Choroid plexus epithelial cell (primary cell): ENCODE data around the gene BLCAP.
A peak's percentile ranks its signal among the peaks of the same experiment; 100 is the strongest.
"Not testable (repeated sequence)": the region's sequence is repeated elsewhere in the genome, so short reads cannot be mapped to it uniquely, and the experiment has no call there.

Experiments used
- DNase-seq: peaks from one replicate; pipeline ENCODE4 v3.0.0-alpha.2; 2010; ENCODE audit warnings: low read depth
- H3K4me3 ChIP-seq: 2 replicates; pipeline ENCODE4 v1.5.1; 2011; ENCODE audit warnings: low read depth, mild to moderate bottlenecking, control low read depth, low read length, moderate library complexity
- CTCF ChIP-seq: conservative IDR thresholded peaks from 2 replicates; pipeline ENCODE4 v1.5.1; 2011; ENCODE audit warnings: low read depth, mild to moderate bottlenecking, control low read depth, inconsistent platforms, low read length, moderate library complexity

BLCAP gene

DNA sequence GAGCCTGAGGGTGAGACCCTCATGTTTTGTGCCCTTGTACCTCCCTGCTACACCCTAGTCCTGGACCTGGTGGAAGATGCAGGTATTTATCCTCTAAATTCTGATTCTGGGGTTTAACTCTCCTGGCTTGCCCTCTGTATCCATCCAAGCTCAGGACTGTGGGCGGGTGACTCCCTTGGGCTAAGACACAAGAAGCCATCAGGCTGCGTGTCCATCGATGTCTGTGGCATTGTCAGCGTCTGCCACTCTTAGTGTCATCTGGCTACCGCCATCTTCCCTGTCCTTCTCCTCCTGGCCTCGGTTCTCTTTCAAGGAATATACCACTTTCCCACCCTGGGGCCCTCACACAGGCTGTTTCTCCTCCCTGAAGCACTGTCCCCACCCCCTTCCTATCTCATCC lies 28.9 kb upstream of the BLCAP start:
- no peak for TF ChIP-seq CTCF

GRCh38 chr20:37554721-37555298 lies 27.1 kb upstream of the BLCAP start:
- DNase-seq, H3K4me3 ChIP-seq: not testable (repeated sequence)

More for the DNA sequence above, 28.9 kb upstream of the BLCAP start:
- no peak for DNase-seq
- H3K4me3 ChIP-seq = no peak overlapping the region

DNA sequence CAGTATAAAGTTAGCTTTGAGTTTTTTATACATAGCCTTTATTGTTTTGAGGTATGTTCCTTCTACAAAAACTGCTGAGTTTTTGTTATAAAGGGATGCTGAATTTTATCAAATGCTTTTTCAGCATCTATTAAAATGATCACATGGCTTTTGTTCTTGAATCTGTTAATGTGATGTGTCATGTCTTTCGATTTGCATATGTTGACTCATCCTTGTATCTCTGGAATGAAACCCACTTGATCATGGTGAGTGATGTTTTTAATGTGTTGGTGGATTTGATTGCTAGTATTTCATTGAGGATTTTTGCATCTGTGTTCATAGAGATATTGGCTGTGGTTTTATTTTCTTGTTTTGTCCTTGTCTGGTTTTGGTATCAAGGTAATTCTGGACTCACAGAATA lies 24.7 kb upstream of the BLCAP start:
- DNase-seq = peak; percentile 50

GRCh38 chr20:37551660-37552059 lies 24.0 kb upstream of the BLCAP start:
- DNase-seq, H3K4me3 ChIP-seq: not testable (repeated sequence)

More for the DNA sequence above, 24.7 kb upstream of the BLCAP start:
- no peak overlapping the region for H3K4me3 ChIP-seq
- no peak for TF ChIP-seq CTCF

GRCh38 chr20:37550101-37550920 lies 22.6 kb upstream of the BLCAP start:
- DNase-seq = not testable (repeated sequence)

GRCh38 chr20:37547912-37548311 lies 20.2 kb upstream of the BLCAP start:
- DNase-seq = no peak
- no peak for TF ChIP-seq CTCF
- H3K4me3 ChIP-seq = no peak overlapping the region

More at GRCh38 chr20:37550101-37550920, 22.6 kb upstream of the BLCAP start:
- not testable (repeated sequence) for H3K4me3 ChIP-seq

- DNase-seq = no peak
- no peak for TF ChIP-seq CTCF
Observed at GRCh38 chr20:37545516-37545915, 17.8 kb upstream of the BLCAP start.

GRCh38 chr20:37544386-37544785 lies 16.7 kb upstream of the BLCAP start:
- TF ChIP-seq CTCF = no peak
- DNase-seq = no peak

More at GRCh38 chr20:37545516-37545915, 17.8 kb upstream of the BLCAP start:
- H3K4me3 ChIP-seq = no peak overlapping the region

More at GRCh38 chr20:37544386-37544785, 16.7 kb upstream of the BLCAP start:
- no peak overlapping the region for H3K4me3 ChIP-seq
